ENCODE results near the gene GOLGA6C. TPM values are rescaled to one million over a fixed set of nuclear protein-coding genes. Genes with fewer than 3 reads are reported as not detected.

The GOLGA6C gene
- total and polyA plus RNA-seq, 4 donors, result 0.08 TPM; not detected in 3

GRCh38 chr15:75237316-75237982 is 20.7 kb upstream of the GOLGA6C start:
- Histone ChIP-seq H3K4me3 (ENCODE audit: low read depth in 1 of 3, low read length in 3 of 3) (no peak overlapping the region), H3K36me3 (ENCODE audit: control insufficient read depth in 4 of 4, insufficient read depth in 3 of 4, low read depth in 1 of 4, low read length in 3 of 4) (no peaks in the 10 kb centered on the region), H3K9ac (ENCODE audit: low read depth in 1 of 2, low read length in 2 of 2) (no peak overlapping the region), H3K9me3 (ENCODE audit: control insufficient read depth in 4 of 4, low read length in 3 of 4) (no peaks in the 10 kb centered on the region), H3K27me3 (ENCODE audit: control insufficient read depth in 4 of 4, insufficient read depth in 4 of 4, low read length in 3 of 4) (peaks cover 0 to 6% (median 0%) of the 10 kb centered on the region in 4 donors), H3K27ac (ENCODE audit: low read depth in 1 of 2, low read length in 2 of 2) (no peak overlapping the region), H3K4me1 (ENCODE audit: control insufficient read depth in 4 of 4, insufficient read depth in 4 of 4, low read length in 3 of 4) (no peaks in the 10 kb centered on the region)
- no peak for TF ChIP-seq RXRA (IDR thresholded peaks at IDR 0.05)
- TF ChIP-seq JUND (IDR thresholded peaks at IDR 0.05), result no peak
- TF ChIP-seq ZBTB33 (IDR thresholded peaks at IDR 0.05), result no peak
- no peak for TF ChIP-seq GABPA (IDR thresholded peaks at IDR 0.05 in 1 of 2, conservative IDR thresholded peaks at IDR 0.05 in 1 of 2)
- no peak for TF ChIP-seq CTCF (IDR thresholded peaks at IDR 0.05; ENCODE audit: low read depth, low read length, missing input control)
- TF ChIP-seq ATF3 (IDR thresholded peaks at IDR 0.05), result no peak
- no peak for TF ChIP-seq FOXA1 (IDR thresholded peaks at IDR 0.05)
- no peak for TF ChIP-seq NR2F2 (IDR thresholded peaks at IDR 0.05)
- no peak for TF ChIP-seq HNF4G (IDR thresholded peaks at IDR 0.05)
- TF ChIP-seq REST (IDR thresholded peaks at IDR 0.05), result no peak
- no peak for TF ChIP-seq SP1 (IDR thresholded peaks at IDR 0.05)
- no peak for TF ChIP-seq MAX (IDR thresholded peaks at IDR 0.05)
- no peak for TF ChIP-seq TAF1 (conservative IDR thresholded peaks at IDR 0.05)
- no peak for TF ChIP-seq EGR1 (IDR thresholded peaks at IDR 0.05; ENCODE audit: low read depth in 2 of 2)
- no peak for TF ChIP-seq HNF4A (conservative IDR thresholded peaks at IDR 0.05)
- no peak for TF ChIP-seq FOXA2 (IDR thresholded peaks at IDR 0.05)
- no peak for TF ChIP-seq YY1 (IDR thresholded peaks at IDR 0.05)
- no peak for TF ChIP-seq RAD21 (IDR thresholded peaks at IDR 0.05)
- 86% methylated on average over 11 of the region's 11 CpGs for WGBS
- no peak for DNase-seq (ENCODE audit: low spot score)

Data from liver (tissue), 9 donors.